Neuronal stem cell (in vitro differentiated cells): Measurements from ENCODE around the gene ATOX1.

Source experiments
- DNase-seq: peaks from one replicate; pipeline ENCODE4 v3.0.0-alpha.2; 2013; ENCODE audit warnings: low spot score
- H2AFZ ChIP-seq: one replicate; pipeline ENCODE4 v1.6.1; 2013; ENCODE audit warnings: mild to moderate bottlenecking, low read length, inconsistent platforms
- H2AK5ac ChIP-seq: 2 replicates; pipeline ENCODE4 v1.6.1; 2013; ENCODE audit warnings: low read depth, mild to moderate bottlenecking, inconsistent platforms, low read length, moderate library complexity, mixed read lengths
- H2BK120ac ChIP-seq: 2 replicates; pipeline ENCODE4 v1.6.1; 2013; ENCODE audit warnings: low read depth, mild to moderate bottlenecking, inconsistent platforms, low read length, moderate library complexity, mixed read lengths
- H2BK12ac ChIP-seq: one replicate; pipeline ENCODE4 v1.6.1; 2013; ENCODE audit warnings: low read length, inconsistent platforms
- H2BK15ac ChIP-seq: 2 replicates; pipeline ENCODE4 v1.6.1; 2013; ENCODE audit warnings: mild to moderate bottlenecking, low read length, inconsistent platforms, mixed read lengths
- H2BK5ac ChIP-seq: one replicate; pipeline ENCODE4 v1.6.1; 2013; ENCODE audit warnings: inconsistent platforms, mild to moderate bottlenecking, low read length, moderate library complexity
- H3K14ac ChIP-seq: one replicate; pipeline ENCODE4 v1.6.1; 2013; ENCODE audit warnings: low read length, inconsistent platforms
- H3K18ac ChIP-seq: 2 replicates; pipeline ENCODE4 v1.6.1; 2013; ENCODE audit warnings: low read length, inconsistent platforms
- H3K23ac ChIP-seq: 2 replicates; pipeline ENCODE4 v1.6.1; 2013; ENCODE audit warnings: low read depth, mild to moderate bottlenecking, mixed read lengths, low read length, inconsistent platforms; ENCODE audit not compliant: poor library complexity
- H3K27ac ChIP-seq: replicated peaks from 3 replicates; pipeline ENCODE4 v1.5.1; 2013; ENCODE audit warnings: low read length, inconsistent platforms
- H3K27me3 ChIP-seq, 3 experiments: 2 replicates each; pipeline ENCODE4 v1.6.1; 2013; ENCODE audit warnings: low read length in 3 of 3, mild to moderate bottlenecking in 2 of 3, inconsistent platforms in 1 of 3, low read depth in 1 of 3, mixed read lengths in 1 of 3, moderate library complexity in 1 of 3; ENCODE audit not compliant: control insufficient read depth in 3 of 3, insufficient read depth in 3 of 3
- H3K36me3 ChIP-seq, 2 donors: replicated peaks in 1 of 2; 2 replicates each; pipeline ENCODE4 v1.6.1; 2013; ENCODE audit warnings: low read length in 2 of 2; ENCODE audit not compliant: control insufficient read depth in 2 of 2, insufficient read depth in 2 of 2
- H3K4ac ChIP-seq: 2 replicates; pipeline ENCODE4 v1.6.1; 2013; ENCODE audit warnings: inconsistent platforms, mild to moderate bottlenecking, low read length, moderate library complexity
- H3K4me1 ChIP-seq, 2 donors: 1 replicate in 1 of 2; 2 replicates in 1 of 2; pipeline ENCODE4 v1.6.1; 2013; ENCODE audit warnings: low read length in 2 of 2, low read depth in 1 of 2; ENCODE audit not compliant: control insufficient read depth in 2 of 2, insufficient read depth in 1 of 2
- H3K4me2 ChIP-seq: one replicate; pipeline ENCODE4 v1.6.1; 2013; ENCODE audit warnings: mild to moderate bottlenecking, low read length, inconsistent platforms; ENCODE audit not compliant: insufficient read depth, poor library complexity, severe bottlenecking
- H3K4me3 ChIP-seq, 2 donors: 2 replicates each; pipeline ENCODE4 v1.5.1; 2013; ENCODE audit warnings: low read length in 2 of 2, mild to moderate bottlenecking in 2 of 2, inconsistent platforms in 1 of 2, moderate library complexity in 1 of 2
- H3K79me1 ChIP-seq: one replicate; pipeline ENCODE4 v1.6.1; 2013; ENCODE audit warnings: low read depth, mild to moderate bottlenecking, inconsistent platforms, low read length, moderate library complexity
- H3K9ac ChIP-seq: one replicate; pipeline ENCODE4 v1.6.1; 2013; ENCODE audit warnings: mild to moderate bottlenecking, low read depth, low read length, inconsistent platforms; ENCODE audit not compliant: poor library complexity
- H3K9me3 ChIP-seq, 2 donors: replicated peaks in 1 of 2; 2 replicates each; pipeline versions ENCODE3 to v1.6.1; 2013; ENCODE audit warnings: low read length in 2 of 2, mild to moderate bottlenecking in 2 of 2, inconsistent platforms in 1 of 2, low read depth in 1 of 2, mixed read lengths in 1 of 2, moderate library complexity in 1 of 2; ENCODE audit not compliant: control insufficient read depth in 2 of 2, insufficient read depth in 1 of 2
- H4K8ac ChIP-seq: one replicate; pipeline ENCODE4 v1.6.1; 2013; ENCODE audit warnings: low read depth, mild to moderate bottlenecking, inconsistent platforms, low read length, moderate library complexity
- H4K91ac ChIP-seq: one replicate; pipeline ENCODE4 v1.6.1; 2013; ENCODE audit warnings: low read length, low read depth, mild to moderate bottlenecking, inconsistent platforms; ENCODE audit not compliant: poor library complexity
- WGBS, 2 donors: extraction: QIAGEN DNeasy Blood & Tissue Kit; methylation state at CpG; one replicate each; pipeline ENCODE4 v1.1.7; 2013; ENCODE audit warnings: missing lambda C conversion rate in 2 of 2, mixed read lengths in 1 of 2; ENCODE audit not compliant: insufficient read length in 2 of 2, insufficient replicate concordance in 1 of 2; ENCODE audit errors: extremely low coverage in 2 of 2; 5-methylcytosine and 5-hydroxymethylcytosine counted together

Gene ATOX1

GRCh38 chr5:151750121-151750520 is 8.3 kb downstream of the ATOX1 start:
- peaks cover 0 to 27% of the 10 kb centered on the region in 2 donors for H3K36me3 ChIP-seq
- no peak overlapping the region for H2BK12ac ChIP-seq
- no peaks in the 10 kb centered on the region for H3K9me3 ChIP-seq
- no peaks in the 10 kb centered on the region for H3K27me3 ChIP-seq
- H3K23ac ChIP-seq = no peak overlapping the region
- H2BK120ac ChIP-seq = no peak overlapping the region
- H2AFZ ChIP-seq = no peak overlapping the region
- no peak overlapping the region for H2BK15ac ChIP-seq
- H2AK5ac ChIP-seq = no peak overlapping the region
- no peak overlapping the region for H3K18ac ChIP-seq
- H3K4me2 ChIP-seq = no peak overlapping the region
- no peak overlapping the region for H3K14ac ChIP-seq
- H3K4ac ChIP-seq = no peak overlapping the region
- no CpG with 5 or more reads among the region's 4 CpGs for WGBS, 2 donors
- H4K91ac ChIP-seq = no peak overlapping the region
- no peak overlapping the region for H3K4me3 ChIP-seq
- no peaks in the 10 kb centered on the region for H3K79me1 ChIP-seq
- H3K4me1 ChIP-seq = no peaks in the 10 kb centered on the region
- H4K8ac ChIP-seq = no peak overlapping the region
- no peak overlapping the region for H3K9ac ChIP-seq
- no peak overlapping the region for H3K27ac ChIP-seq
- no peak overlapping the region for H2BK5ac ChIP-seq
- DNase-seq = no peak

GRCh38 chr5:151745071-151745705 is 13.2 kb downstream of the ATOX1 start:
- no peak overlapping the region for H2AK5ac ChIP-seq
- H3K9me3 ChIP-seq = no peaks in the 10 kb centered on the region
- H3K27ac ChIP-seq = no peak overlapping the region
- H3K18ac ChIP-seq = no peak overlapping the region
- WGBS, 2 donors = no CpG with 5 or more reads among the region's 7 CpGs
- no peak overlapping the region for H2BK5ac ChIP-seq
- H3K4me1 ChIP-seq = peaks cover 3 to 4% of the 10 kb centered on the region in 2 donors
- no peak overlapping the region for H3K23ac ChIP-seq
- H3K27me3 ChIP-seq = no peaks in the 10 kb centered on the region
- H3K4ac ChIP-seq = no peak overlapping the region
- H3K36me3 ChIP-seq = peaks cover 0 to 35% of the 10 kb centered on the region in 2 donors
- no peak overlapping the region for H2BK120ac ChIP-seq
- no peak overlapping the region for H2AFZ ChIP-seq
- no peak overlapping the region for H3K14ac ChIP-seq
- H4K91ac ChIP-seq = no peak overlapping the region
- no peak overlapping the region for H2BK12ac ChIP-seq
- no peak for DNase-seq
- no peak overlapping the region for H4K8ac ChIP-seq
- no peak overlapping the region for H3K9ac ChIP-seq
- no peak overlapping the region for H3K4me2 ChIP-seq
- H2BK15ac ChIP-seq = no peak overlapping the region
- no peak overlapping the region for H3K4me3 ChIP-seq
- H3K79me1 ChIP-seq = no peaks in the 10 kb centered on the region

GRCh38 chr5:151743530-151743929 is 14.9 kb downstream of the ATOX1 start:
- WGBS, 2 donors = no CpG with 5 or more reads among the region's 1 CpG
- no peak overlapping the region for H2BK120ac ChIP-seq
- no peaks in the 10 kb centered on the region for H3K9me3 ChIP-seq
- H3K79me1 ChIP-seq = no peaks in the 10 kb centered on the region
- H2BK15ac ChIP-seq = no peak overlapping the region
- no peak overlapping the region for H3K4me3 ChIP-seq
- H4K91ac ChIP-seq = no peak overlapping the region
- H2AFZ ChIP-seq = no peak overlapping the region
- H3K27ac ChIP-seq = no peak overlapping the region
- no peak overlapping the region for H3K9ac ChIP-seq
- DNase-seq = no peak
- no peak overlapping the region for H3K14ac ChIP-seq
- H3K23ac ChIP-seq = no peak overlapping the region
- H3K27me3 ChIP-seq = no peaks in the 10 kb centered on the region
- H3K4me2 ChIP-seq = no peak overlapping the region
- no peak overlapping the region for H3K18ac ChIP-seq
- H3K4ac ChIP-seq = no peak overlapping the region
- H2AK5ac ChIP-seq = no peak overlapping the region
- H2BK12ac ChIP-seq = no peak overlapping the region
- H3K4me1 ChIP-seq = peaks cover 5 to 9% of the 10 kb centered on the region in 2 donors
- no peak overlapping the region for H4K8ac ChIP-seq
- H3K36me3 ChIP-seq = peaks cover 0 to 33% of the 10 kb centered on the region in 2 donors
- no peak overlapping the region for H2BK5ac ChIP-seq

- no peak overlapping the region for H4K91ac ChIP-seq
- H2AK5ac ChIP-seq = no peak overlapping the region
- no CpG with 5 or more reads among the region's 7 CpGs for WGBS, 2 donors
- no peak overlapping the region for H4K8ac ChIP-seq
- H3K4me3 ChIP-seq = no peak overlapping the region
- H2BK120ac ChIP-seq = no peak overlapping the region
- H3K27ac ChIP-seq = no peak overlapping the region
- H3K14ac ChIP-seq = no peak overlapping the region
- no peak overlapping the region for H3K4me2 ChIP-seq
- no peak overlapping the region for H3K9ac ChIP-seq
- no peak overlapping the region for H3K4ac ChIP-seq
- H3K9me3 ChIP-seq = no peaks in the 10 kb centered on the region
- no peaks in the 10 kb centered on the region for H3K27me3 ChIP-seq
- no peak overlapping the region for H2BK12ac ChIP-seq
- no peaks in the 10 kb centered on the region for H3K79me1 ChIP-seq
- H3K18ac ChIP-seq = no peak overlapping the region
- peak; percentile 49 for DNase-seq
- H2AFZ ChIP-seq = no peak overlapping the region
- H2BK15ac ChIP-seq = no peak overlapping the region
- peaks cover 5 to 9% of the 10 kb centered on the region in 2 donors for H3K4me1 ChIP-seq
- peaks cover 0 to 33% of the 10 kb centered on the region in 2 donors for H3K36me3 ChIP-seq
- H3K23ac ChIP-seq = no peak overlapping the region
- H2BK5ac ChIP-seq = no peak overlapping the region
Observed at GRCh38 chr5:151742870-151743294, 15.5 kb downstream of the ATOX1 start.
